ENCODE results near the gene MCC. TPM values are rescaled to one million over a fixed set of nuclear protein-coding genes. Genes with fewer than 3 reads are reported as not detected.

Gene MCC
- total RNA-seq, 1 experiment from 2014 or later: 7.6 TPM

GRCh38 chr5:113147537-113147936 is 340.7 kb downstream of the MCC start:
- H3K23ac ChIP-seq (ENCODE audit: insufficient read length, low read depth, low read length): no peak overlapping the region
- H2AFZ ChIP-seq (ENCODE audit: low read length): no peak overlapping the region
- H3K27ac ChIP-seq (ENCODE audit: insufficient read length, low read depth, low read length): no peak overlapping the region
- WGBS (ENCODE audit: extremely low coverage, insufficient read length, low lambda C conversion rate): no CpG with 5 or more reads among the region's 7 CpGs
- no peak overlapping the region for H3K18ac ChIP-seq (ENCODE audit: insufficient read length, low read depth, low read length)
- no peaks in the 10 kb centered on the region for H3K4me1 ChIP-seq (ENCODE audit: insufficient read depth, low read length)
- no peak for DNase-seq
- no peak overlapping the region for H3K56ac ChIP-seq (ENCODE audit: insufficient read length, low read depth, low read length)
- no peaks in the 10 kb centered on the region for H3K23me2 ChIP-seq (ENCODE audit: insufficient read length, low read depth, low read length, poor library complexity, severe bottlenecking)
- H4K91ac ChIP-seq (ENCODE audit: insufficient read length, low read depth, low read length): no peak overlapping the region
- Mint-ChIP-seq H3K4me1 (peaks cover 11 to 17% of the 10 kb centered on the region in 2 experiments), H3K27me3 (ENCODE audit: low read depth) (peaks cover 1% of the 10 kb centered on the region; the same call in 1 of the 2 replicates), H3K9me3 (no peaks in the 10 kb centered on the region), H3K27ac (peak overlapping the region; percentile 13 to 66 (median 27); a peak in 2 of 7 replicates), H3K4me3 (no peak overlapping the region), H3K36me3 (ENCODE audit: insufficient read depth in 1 of 3, low read depth in 3 of 3) (peaks cover 0 to 2% (median 0%) of the 10 kb centered on the region in 3 experiments; a peak in 1 of 7 replicates)
- no peaks in the 10 kb centered on the region for H4K20me1 ChIP-seq (ENCODE audit: control insufficient read depth, insufficient read depth, insufficient read length)
- no peak overlapping the region for H3K4me2 ChIP-seq (ENCODE audit: insufficient read depth, insufficient read length, low read length)
- no peak overlapping the region for H2AK5ac ChIP-seq (ENCODE audit: insufficient read length, low read length)
- H3K9me3 ChIP-seq (ENCODE audit: control insufficient read depth, low read depth, low read length): no peaks in the 10 kb centered on the region
- H3K4ac ChIP-seq (ENCODE audit: low read depth, low read length): no peak overlapping the region
- no peak overlapping the region for H4K5ac ChIP-seq (ENCODE audit: insufficient read length, low read depth, low read length)
- no peak overlapping the region for H3K14ac ChIP-seq (ENCODE audit: insufficient read depth, low read length)
- no peak overlapping the region for H2BK120ac ChIP-seq (ENCODE audit: low read depth, low read length, poor library complexity, severe bottlenecking)
- H3K79me1 ChIP-seq (ENCODE audit: insufficient read depth, low read depth, low read length, poor library complexity, severe bottlenecking): no peaks in the 10 kb centered on the region
- no peak overlapping the region for H2BK15ac ChIP-seq (ENCODE audit: low read depth, low read length)
- no peaks in the 10 kb centered on the region for H3K79me2 ChIP-seq (ENCODE audit: insufficient read depth, low read length)
- no peak overlapping the region for H3K9ac ChIP-seq (ENCODE audit: extremely low read depth, insufficient read length, low read length)
- no peak overlapping the region for H2BK12ac ChIP-seq (ENCODE audit: insufficient read length, low read depth, low read length)
- H3T11ph ChIP-seq (ENCODE audit: low read length): no peak overlapping the region
- no peak overlapping the region for H2BK20ac ChIP-seq (ENCODE audit: low read depth, low read length, poor library complexity, severe bottlenecking)
- TF ChIP-seq CTCF (conservative IDR thresholded peaks at IDR 0.05): no peak
- no peaks in the 10 kb centered on the region for H3K27me3 ChIP-seq (ENCODE audit: insufficient read depth, low read length)
- no peak overlapping the region for H4K8ac ChIP-seq (replicated peaks; ENCODE audit: insufficient read length, low read depth, low read length)
- no peak overlapping the region for H2BK5ac ChIP-seq (ENCODE audit: insufficient read length, low read length)

Measured in H9 (cell line).